M059J (cell line): ENCODE data around the gene TK2. TPM values are rescaled to one million over a fixed set of nuclear protein-coding genes. Genes with fewer than 3 reads are reported as not detected.

ENCODE experiments used
- DNase-seq: peaks from one replicate; pipeline ENCODE4 v3.0.0-alpha.2; 2012; ENCODE audit warnings: low read depth
- total RNA-seq: library from RNA; depleted of rRNA; stranded (reverse); fragments of >200 nt; shearing (Covaris generic); gene quantifications from 2 replicates; pipeline ENCODE4 v1.2.3, GENCODE V29; 2014

TK2 gene
- total RNA-seq, 1 experiment from 2014 or later: 25.2 TPM

- no peak for DNase-seq
Observed at GRCh38 chr16:66547101-66547989, 2.6 kb downstream of the TK2 start.

- DNase-seq: no peak
Observed at GRCh38 chr16:66544016-66544757, 5.7 kb downstream of the TK2 start.

GRCh38 chr16:66543541-66543940 is 6.4 kb downstream of the TK2 start:
- DNase-seq: no peak

GRCh38 chr16:66542396-66542795 is 7.5 kb downstream of the TK2 start:
- no peak for DNase-seq

GRCh38 chr16:66541388-66542355 is 8.2 kb downstream of the TK2 start:
- no peak for DNase-seq

GRCh38 chr16:66539623-66540469 is 10.1 kb downstream of the TK2 start:
- peak; percentile 81 for DNase-seq

GRCh38 chr16:66538910-66539309 is 11.0 kb downstream of the TK2 start:
- no peak for DNase-seq

GRCh38 chr16:66537236-66537635 is 12.7 kb downstream of the TK2 start:
- no peak for DNase-seq

GRCh38 chr16:66536525-66536924 is 13.4 kb downstream of the TK2 start:
- DNase-seq: no peak

GRCh38 chr16:66534376-66534799 is 15.5 kb downstream of the TK2 start:
- no peak for DNase-seq

GRCh38 chr16:66529475-66529874 is 20.4 kb downstream of the TK2 start:
- no peak for DNase-seq

GRCh38 chr16:66528294-66528693 is 21.6 kb downstream of the TK2 start:
- DNase-seq: no peak

- DNase-seq: peak; percentile 99
Observed at GRCh38 chr16:66525396-66526180, 24.3 kb downstream of the TK2 start.

- DNase-seq: no peak
Observed at GRCh38 chr16:66524601-66525164, 25.2 kb downstream of the TK2 start.

- no peak for DNase-seq
Observed at GRCh38 chr16:66523861-66524354, 26.0 kb downstream of the TK2 start.

- DNase-seq: no peak
Observed at GRCh38 chr16:66522816-66523590, 26.9 kb downstream of the TK2 start.

GRCh38 chr16:66521951-66522771 is 27.8 kb downstream of the TK2 start:
- peak; percentile 99 for DNase-seq

GRCh38 chr16:66521252-66521713 is 28.6 kb downstream of the TK2 start:
- no peak for DNase-seq
